ENCODE data around the gene EFCC1.

DNA sequence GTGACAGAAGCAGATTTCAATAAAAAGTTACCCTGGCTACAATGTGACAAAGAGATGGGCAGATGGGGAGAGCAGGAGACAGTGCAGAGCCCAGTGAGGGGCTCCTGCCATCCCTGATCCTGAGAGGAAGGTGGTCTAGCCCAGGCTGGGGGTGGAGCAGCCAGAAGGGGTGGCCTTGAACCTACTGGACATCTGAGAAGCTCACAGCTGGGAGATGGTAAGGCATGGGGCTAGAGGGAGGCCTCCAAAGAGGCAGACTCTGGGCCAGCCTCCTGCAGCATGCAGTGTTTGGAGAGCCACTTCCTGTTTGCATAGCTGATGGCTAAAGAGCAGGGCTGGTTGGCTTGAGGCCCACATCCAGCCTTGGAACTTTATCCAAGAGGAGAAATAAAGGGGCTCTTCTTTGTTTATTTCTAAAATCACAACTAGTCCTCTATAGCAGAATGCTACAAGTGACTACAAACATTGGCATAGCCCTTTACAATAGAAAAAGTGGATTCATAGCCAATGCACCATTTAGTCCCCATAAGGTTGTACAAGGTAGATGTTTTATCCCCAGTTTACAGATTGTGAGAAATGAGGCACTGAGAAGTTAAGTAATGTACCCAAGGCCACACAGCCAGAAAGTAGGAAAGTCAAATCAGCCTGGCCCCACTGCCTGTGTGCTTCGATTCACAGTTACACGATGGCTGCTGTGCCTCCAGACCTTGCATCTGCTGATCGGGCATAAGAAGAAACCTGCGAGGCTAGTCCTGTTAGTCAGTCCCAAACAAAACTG is 4.6 kb downstream of the EFCC1 start:
- TF ChIP-seq, protein P1, sequence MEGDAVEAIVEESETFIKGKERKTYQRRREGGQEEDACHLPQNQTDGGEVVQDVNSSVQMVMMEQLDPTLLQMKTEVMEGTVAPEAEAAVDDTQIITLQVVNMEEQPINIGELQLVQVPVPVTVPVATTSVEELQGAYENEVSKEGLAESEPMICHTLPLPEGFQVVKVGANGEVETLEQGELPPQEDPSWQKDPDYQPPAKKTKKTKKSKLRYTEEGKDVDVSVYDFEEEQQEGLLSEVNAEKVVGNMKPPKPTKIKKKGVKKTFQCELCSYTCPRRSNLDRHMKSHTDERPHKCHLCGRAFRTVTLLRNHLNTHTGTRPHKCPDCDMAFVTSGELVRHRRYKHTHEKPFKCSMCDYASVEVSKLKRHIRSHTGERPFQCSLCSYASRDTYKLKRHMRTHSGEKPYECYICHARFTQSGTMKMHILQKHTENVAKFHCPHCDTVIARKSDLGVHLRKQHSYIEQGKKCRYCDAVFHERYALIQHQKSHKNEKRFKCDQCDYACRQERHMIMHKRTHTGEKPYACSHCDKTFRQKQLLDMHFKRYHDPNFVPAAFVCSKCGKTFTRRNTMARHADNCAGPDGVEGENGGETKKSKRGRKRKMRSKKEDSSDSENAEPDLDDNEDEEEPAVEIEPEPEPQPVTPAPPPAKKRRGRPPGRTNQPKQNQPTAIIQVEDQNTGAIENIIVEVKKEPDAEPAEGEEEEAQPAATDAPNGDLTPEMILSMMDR (IDR thresholded peaks at IDR 0.05; ENCODE audit: low read length) = no peak
- TF ChIP-seq EZH2phosphoT487 (IDR thresholded peaks at IDR 0.05; ENCODE audit: low read length) (no peak), EZH2 (optimal IDR thresholded peaks at IDR 0.05; ENCODE audit: low read depth, low read length) (no peak)
